ENCODE data around the gene FAM222A. TPM values are rescaled to one million over a fixed set of nuclear protein-coding genes. Genes with fewer than 3 reads are reported as not detected.

Gene FAM222A
- total RNA-seq, 1 donor from 2014 or later: 0.58 TPM

DNA sequence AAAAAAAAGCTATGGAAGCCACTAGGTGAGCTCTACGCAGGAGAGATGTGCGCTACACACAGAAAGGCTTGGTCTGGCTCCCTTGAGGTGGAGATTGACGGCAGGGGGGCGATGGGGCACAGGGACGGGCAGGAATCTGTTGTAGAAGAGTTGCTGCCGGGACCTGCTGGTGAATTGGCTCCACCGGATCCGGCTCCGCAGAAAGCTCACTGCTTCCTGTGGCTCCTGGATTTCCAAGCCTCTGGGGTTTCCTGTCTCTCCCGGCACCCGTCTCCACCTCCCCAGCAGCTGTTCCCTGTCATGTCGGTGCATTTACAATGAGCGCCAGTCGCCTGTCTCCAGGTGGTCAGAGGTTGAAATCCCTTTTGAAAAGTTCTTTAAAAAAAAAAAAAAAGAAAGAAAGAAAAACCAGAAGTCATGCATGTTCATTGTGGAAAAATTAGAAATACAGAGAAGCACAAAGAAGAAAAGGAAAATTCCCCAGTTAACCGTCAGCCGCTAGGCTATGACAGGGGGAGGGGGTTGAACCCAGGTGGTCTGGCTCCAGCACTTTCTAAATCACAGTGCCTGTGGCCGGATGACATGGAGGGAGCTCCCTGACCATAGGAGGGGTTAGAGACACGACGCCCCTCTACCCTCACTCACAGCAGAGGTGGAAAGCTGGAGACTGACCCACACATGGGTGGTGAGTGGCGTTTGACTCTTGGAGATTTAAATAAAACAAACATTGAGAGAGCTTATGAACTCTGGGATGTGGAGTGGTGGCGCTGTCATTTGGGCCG lies 20.8 kb downstream of the FAM222A start:
- Histone ChIP-seq H3K4me3 (ENCODE audit: low read depth, low read length) (no peak overlapping the region), H3K27me3 (ENCODE audit: control insufficient read depth, insufficient read depth, low read length) (peaks cover 22% of the 10 kb centered on the region), H3K36me3 (ENCODE audit: control insufficient read depth, insufficient read depth, low read length) (no peaks in the 10 kb centered on the region)
- TF ChIP-seq, protein P1, sequence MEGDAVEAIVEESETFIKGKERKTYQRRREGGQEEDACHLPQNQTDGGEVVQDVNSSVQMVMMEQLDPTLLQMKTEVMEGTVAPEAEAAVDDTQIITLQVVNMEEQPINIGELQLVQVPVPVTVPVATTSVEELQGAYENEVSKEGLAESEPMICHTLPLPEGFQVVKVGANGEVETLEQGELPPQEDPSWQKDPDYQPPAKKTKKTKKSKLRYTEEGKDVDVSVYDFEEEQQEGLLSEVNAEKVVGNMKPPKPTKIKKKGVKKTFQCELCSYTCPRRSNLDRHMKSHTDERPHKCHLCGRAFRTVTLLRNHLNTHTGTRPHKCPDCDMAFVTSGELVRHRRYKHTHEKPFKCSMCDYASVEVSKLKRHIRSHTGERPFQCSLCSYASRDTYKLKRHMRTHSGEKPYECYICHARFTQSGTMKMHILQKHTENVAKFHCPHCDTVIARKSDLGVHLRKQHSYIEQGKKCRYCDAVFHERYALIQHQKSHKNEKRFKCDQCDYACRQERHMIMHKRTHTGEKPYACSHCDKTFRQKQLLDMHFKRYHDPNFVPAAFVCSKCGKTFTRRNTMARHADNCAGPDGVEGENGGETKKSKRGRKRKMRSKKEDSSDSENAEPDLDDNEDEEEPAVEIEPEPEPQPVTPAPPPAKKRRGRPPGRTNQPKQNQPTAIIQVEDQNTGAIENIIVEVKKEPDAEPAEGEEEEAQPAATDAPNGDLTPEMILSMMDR (IDR thresholded peaks at IDR 0.05; ENCODE audit: insufficient read depth, low read length, poor library complexity, severe bottlenecking): no peak
- DNase-seq (ENCODE audit: low read depth): no peak

DNA sequence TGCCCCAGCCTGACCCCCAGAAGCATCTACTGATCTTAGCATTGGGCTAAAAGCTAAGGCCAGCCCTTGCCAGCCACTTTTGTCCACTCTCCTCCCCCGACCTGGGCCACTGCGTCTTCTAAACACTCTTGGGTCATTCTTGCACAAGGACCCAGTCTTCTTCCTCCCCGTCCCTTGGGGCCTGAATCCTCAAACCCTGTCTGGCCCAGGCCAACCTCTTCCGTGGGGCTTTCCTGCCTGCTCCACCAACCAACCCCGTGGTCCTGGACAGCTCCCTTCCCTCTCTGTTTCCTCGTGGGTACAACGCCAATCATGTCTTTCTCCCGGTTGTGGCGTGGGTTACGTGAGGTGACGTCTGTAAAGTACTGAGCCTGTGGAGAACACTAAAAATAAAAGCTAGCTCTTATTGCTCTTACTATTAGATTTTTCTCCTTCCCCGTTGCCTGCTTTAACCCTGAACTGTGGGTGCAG lies 21.5 kb downstream of the FAM222A start:
- H3K36me3 ChIP-seq (ENCODE audit: control insufficient read depth, insufficient read depth, low read length): no peaks in the 10 kb centered on the region
- no peak overlapping the region for H3K4me3 ChIP-seq (ENCODE audit: low read depth, low read length)
- no peak for DNase-seq (ENCODE audit: low read depth)
- TF ChIP-seq, protein P1 (IDR thresholded peaks at IDR 0.05; ENCODE audit: insufficient read depth, low read length, poor library complexity, severe bottlenecking): no peak
- H3K27me3 ChIP-seq (ENCODE audit: control insufficient read depth, insufficient read depth, low read length): peaks cover 22% of the 10 kb centered on the region

DNA sequence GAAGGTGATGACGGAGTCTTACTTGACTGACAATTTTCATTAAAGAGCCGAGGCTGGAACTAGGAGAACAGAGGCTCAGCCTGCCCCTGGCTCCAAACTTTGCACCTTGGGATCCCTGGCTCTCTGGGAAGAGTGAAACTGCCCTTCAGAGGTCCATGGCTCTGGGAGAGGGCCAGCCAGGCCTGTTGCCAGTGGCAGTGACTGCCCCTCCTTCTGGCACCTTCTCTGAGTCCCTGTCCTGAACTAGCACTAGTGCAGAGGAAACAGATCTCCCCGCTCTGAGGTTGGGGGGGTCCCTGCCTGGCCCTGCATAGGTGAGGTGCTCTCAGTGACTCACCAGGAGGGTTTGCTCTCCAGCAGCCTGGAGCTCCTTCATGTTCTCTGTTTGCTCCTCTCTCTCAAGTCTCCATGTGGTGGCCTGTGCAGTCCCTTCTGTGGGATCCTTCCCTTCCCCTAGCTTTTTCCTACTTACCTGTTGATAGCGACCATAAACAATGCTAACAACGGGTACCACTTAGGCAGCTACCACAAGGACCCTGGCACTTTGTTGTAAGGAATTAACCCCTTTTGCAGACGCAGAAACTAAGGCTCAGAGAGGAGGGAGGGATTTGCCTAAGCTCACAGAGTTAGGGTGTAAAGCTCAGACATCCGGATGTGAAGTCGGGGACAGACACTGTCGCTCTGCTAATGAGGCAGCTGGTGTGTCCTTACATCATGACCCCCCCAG lies 22.4 kb downstream of the FAM222A start:
- Histone ChIP-seq H3K36me3 (ENCODE audit: control insufficient read depth, insufficient read depth, low read length) (no peaks in the 10 kb centered on the region), H3K27me3 (ENCODE audit: control insufficient read depth, insufficient read depth, low read length) (peaks cover 23% of the 10 kb centered on the region), H3K4me3 (ENCODE audit: low read depth, low read length) (no peak overlapping the region)
- DNase-seq (ENCODE audit: low read depth): no peak
- TF ChIP-seq, protein P1 (IDR thresholded peaks at IDR 0.05; ENCODE audit: insufficient read depth, low read length, poor library complexity, severe bottlenecking): no peak

DNA sequence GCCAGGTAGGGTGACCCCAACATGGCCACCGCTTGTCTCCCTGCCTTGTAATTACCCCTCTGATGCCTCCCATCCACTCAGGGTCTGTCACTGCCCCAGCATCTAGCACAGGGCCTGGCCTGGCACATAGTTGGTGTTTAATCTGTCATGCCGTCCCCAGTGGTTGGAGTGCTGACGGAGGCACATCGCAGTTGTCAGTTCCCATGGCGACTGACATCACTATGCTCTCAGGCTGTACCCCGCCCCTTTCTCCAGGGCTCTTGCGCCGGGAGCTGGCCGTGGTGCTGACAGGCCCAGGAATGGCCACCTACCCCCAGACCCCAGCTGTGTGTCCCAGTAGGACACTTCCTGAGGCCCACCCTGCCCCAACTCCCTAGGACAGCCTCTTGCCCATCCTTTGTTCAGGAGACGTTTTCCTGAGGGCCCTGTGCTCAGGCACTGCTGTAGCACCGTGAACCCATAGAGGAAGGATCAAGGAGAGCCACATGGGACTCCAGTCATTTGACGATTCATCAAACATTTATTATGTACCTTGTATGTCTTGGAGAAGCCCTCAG lies 23.0 kb downstream of the FAM222A start:
- TF ChIP-seq, protein P1 (IDR thresholded peaks at IDR 0.05; ENCODE audit: insufficient read depth, low read length, poor library complexity, severe bottlenecking): no peak
- no peaks in the 10 kb centered on the region for H3K36me3 ChIP-seq (ENCODE audit: control insufficient read depth, insufficient read depth, low read length)
- DNase-seq (ENCODE audit: low read depth): peak; percentile 56
- H3K27me3 ChIP-seq (ENCODE audit: control insufficient read depth, insufficient read depth, low read length): peaks cover 24% of the 10 kb centered on the region
- no peak overlapping the region for H3K4me3 ChIP-seq (ENCODE audit: low read depth, low read length)

DNA sequence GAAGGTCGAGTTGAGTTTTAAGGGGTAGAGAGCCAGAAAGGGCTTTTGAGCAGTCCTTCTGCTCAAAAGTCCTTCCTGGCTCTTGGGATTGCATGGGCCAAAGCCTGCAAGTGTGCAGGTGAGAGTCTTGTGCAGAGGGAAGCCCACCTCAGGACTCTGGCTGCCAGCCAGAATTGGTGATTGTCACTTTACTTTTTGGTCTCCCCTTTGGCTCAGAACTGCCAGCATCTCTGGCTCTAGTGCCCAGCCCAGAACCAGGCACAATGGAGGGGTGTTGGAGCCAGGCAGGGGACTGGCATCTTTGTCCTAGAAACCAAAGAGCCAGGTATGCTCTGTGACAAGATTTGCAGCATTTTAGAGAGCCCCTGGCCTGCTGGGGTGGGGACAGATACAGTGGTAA lies 23.5 kb downstream of the FAM222A start:
- DNase-seq (ENCODE audit: low read depth): no peak

More for the DNA sequence above, 23.5 kb downstream of the FAM222A start:
- Histone ChIP-seq H3K36me3 (ENCODE audit: control insufficient read depth, insufficient read depth, low read length) (no peaks in the 10 kb centered on the region), H3K4me3 (ENCODE audit: low read depth, low read length) (no peak overlapping the region), H3K27me3 (ENCODE audit: control insufficient read depth, insufficient read depth, low read length) (peaks cover 24% of the 10 kb centered on the region)
- TF ChIP-seq, protein P1 (IDR thresholded peaks at IDR 0.05; ENCODE audit: insufficient read depth, low read length, poor library complexity, severe bottlenecking): no peak
